ENCODE measurements around the gene ERGIC1. TPM values are rescaled to one million over a fixed set of nuclear protein-coding genes. Genes with fewer than 3 reads are reported as not detected.

ERGIC1 gene
- total RNA-seq, 1 donor from 2014 or later, result 105 TPM

GRCh38 chr5:172793577-172794488 is 40.2 kb upstream of the ERGIC1 start:
- H3K9me3 Mint-ChIP-seq, result no peaks in the 10 kb centered on the region
- no peak for TF ChIP-seq CTCF (conservative IDR thresholded peaks at IDR 0.05)
- peaks cover 11% of the 10 kb centered on the region for H3K4me1 Mint-ChIP-seq (ENCODE audit: unreplicated experiment)
- no peaks in the 10 kb centered on the region for H3K27me3 Mint-ChIP-seq
- no peak for DNase-seq (ENCODE audit: extremely low spot score, unreplicated experiment)
- no peak overlapping the region for H3K27ac Mint-ChIP-seq
- H3K4me3 Mint-ChIP-seq, result no peak overlapping the region
- no peaks in the 10 kb centered on the region for H3K36me3 Mint-ChIP-seq

DNA sequence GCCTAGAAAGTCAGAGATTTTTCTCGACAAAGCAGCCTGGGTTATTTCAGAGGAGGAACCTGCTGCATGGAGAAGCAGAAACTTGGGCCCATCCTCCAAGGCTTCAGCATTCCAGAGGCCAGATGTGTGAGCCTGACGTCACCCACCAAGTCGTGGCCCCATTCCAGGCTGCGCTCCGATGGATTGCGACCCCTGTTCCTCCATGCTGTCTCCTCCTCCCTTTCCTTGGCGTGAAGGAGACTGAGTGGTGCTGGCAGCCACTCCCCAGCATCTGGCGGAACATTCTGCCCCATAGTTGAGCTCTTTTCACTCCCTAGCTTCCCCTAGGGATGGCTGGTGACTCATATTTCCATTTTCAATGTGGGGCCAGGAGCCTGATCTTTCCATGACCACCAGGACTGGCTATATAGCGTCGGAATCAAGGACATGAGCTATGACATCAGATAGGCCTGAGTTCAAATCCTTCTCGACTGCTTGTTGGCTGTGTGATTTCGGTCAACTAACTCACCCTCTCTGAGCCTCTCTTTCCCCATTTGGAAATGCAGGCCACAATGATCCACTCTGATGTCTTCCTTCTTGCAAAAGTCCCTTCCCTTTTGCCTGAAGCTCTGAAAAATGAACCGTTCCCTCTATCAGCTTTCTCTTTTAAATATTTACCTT is 38.6 kb upstream of the ERGIC1 start:
- Mint-ChIP-seq H3K4me1 (ENCODE audit: unreplicated experiment) (peaks cover 15% of the 10 kb centered on the region), H3K4me3 (no peak overlapping the region), H3K27me3 (no peaks in the 10 kb centered on the region), H3K36me3 (no peaks in the 10 kb centered on the region), H3K9me3 (no peaks in the 10 kb centered on the region), H3K27ac (no peak overlapping the region)
- TF ChIP-seq CTCF (conservative IDR thresholded peaks at IDR 0.05), result no peak
- DNase-seq (ENCODE audit: extremely low spot score, unreplicated experiment), result no peak

DNA sequence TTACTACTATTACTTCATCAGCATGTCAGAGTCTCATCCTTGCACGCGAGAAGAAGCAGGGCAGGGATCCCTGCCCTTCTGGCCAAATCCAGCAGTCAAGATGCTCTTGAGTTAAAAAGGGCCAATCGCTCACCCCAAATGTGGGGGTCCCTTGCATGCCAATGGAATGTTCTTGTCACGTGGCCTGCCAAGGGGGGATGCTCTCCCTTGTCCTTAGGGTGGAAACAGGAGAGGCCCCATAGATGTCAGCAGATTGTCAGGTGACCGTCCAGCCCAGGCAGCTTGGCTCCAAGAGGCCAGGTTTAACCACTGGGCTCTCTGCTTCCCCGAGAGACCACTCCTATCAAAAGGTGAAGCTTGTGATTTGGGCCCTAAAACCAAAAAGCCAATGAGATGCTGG is 37.7 kb upstream of the ERGIC1 start:
- Mint-ChIP-seq H3K36me3 (no peaks in the 10 kb centered on the region), H3K4me1 (ENCODE audit: unreplicated experiment) (peaks cover 10% of the 10 kb centered on the region), H3K4me3 (no peak overlapping the region), H3K27ac (peak overlapping the region; percentile 65), H3K9me3 (peaks cover 3% of the 10 kb centered on the region), H3K27me3 (no peaks in the 10 kb centered on the region)
- DNase-seq (ENCODE audit: extremely low spot score, unreplicated experiment), result no peak
- TF ChIP-seq CTCF (conservative IDR thresholded peaks at IDR 0.05), result no peak

DNA sequence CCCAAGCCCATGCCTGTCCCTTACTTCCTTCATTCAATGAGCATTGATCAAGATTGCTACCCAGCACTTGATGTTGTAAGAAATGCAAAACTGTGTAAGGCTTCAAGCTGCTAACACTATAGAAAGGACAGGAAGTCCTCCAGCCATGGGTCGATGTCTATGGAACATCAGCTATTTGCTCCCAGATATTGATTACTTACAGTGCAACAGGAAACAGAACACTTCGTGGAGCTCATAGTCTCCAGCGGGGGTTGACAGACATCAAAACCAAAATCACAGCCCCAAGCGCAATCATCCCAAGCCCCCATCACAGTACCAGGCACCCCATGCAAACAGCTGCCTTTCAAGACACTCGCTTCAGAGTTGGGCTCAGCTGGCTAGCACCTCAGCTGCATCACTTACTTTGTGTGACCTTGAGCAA is 36.3 kb upstream of the ERGIC1 start:
- H3K4me1 Mint-ChIP-seq (ENCODE audit: unreplicated experiment), result peaks cover 13% of the 10 kb centered on the region
- no peaks in the 10 kb centered on the region for H3K27me3 Mint-ChIP-seq
- TF ChIP-seq CTCF (conservative IDR thresholded peaks at IDR 0.05), result no peak
- H3K9me3 Mint-ChIP-seq, result peaks cover 5% of the 10 kb centered on the region
- H3K4me3 Mint-ChIP-seq, result no peak overlapping the region
- no peaks in the 10 kb centered on the region for H3K36me3 Mint-ChIP-seq
- H3K27ac Mint-ChIP-seq, result no peak overlapping the region
- no peak for DNase-seq (ENCODE audit: extremely low spot score, unreplicated experiment)

GRCh38 chr5:172798422-172799215 is 35.4 kb upstream of the ERGIC1 start:
- DNase-seq (ENCODE audit: extremely low spot score, unreplicated experiment), result no peak
- Mint-ChIP-seq H3K36me3 (no peaks in the 10 kb centered on the region), H3K27ac (no peak overlapping the region), H3K4me3 (no peak overlapping the region), H3K4me1 (ENCODE audit: unreplicated experiment) (peaks cover 15% of the 10 kb centered on the region), H3K9me3 (peaks cover 5% of the 10 kb centered on the region), H3K27me3 (no peaks in the 10 kb centered on the region)
- no peak for TF ChIP-seq CTCF (conservative IDR thresholded peaks at IDR 0.05)
